HG03575 (cell line): ENCODE data around the gene AP1S1.

Source experiments
- ATAC-seq: cut with Tn5 transposase; IDR thresholded peaks from one replicate; pipeline ENCODE4 v1.9.1; 2021; ENCODE audit not compliant: unreplicated experiment, insufficient number of reproducible peaks, low FRiP score; ENCODE audit errors: extremely low read depth

AP1S1 gene

GRCh38 chr7:101167645-101168411, 13.6 kb downstream of the AP1S1 start:
- ATAC-seq = no peak

GRCh38 chr7:101168412-101169049, 14.3 kb downstream of the AP1S1 start:
- no peak for ATAC-seq

GRCh38 chr7:101169110-101169837, 15.0 kb downstream of the AP1S1 start:
- no peak for ATAC-seq

- no peak for ATAC-seq
These were observed 15.7 kb downstream of the AP1S1 start for GRCh38 chr7:101169838-101170551.

GRCh38 chr7:101170617-101171441, 16.6 kb downstream of the AP1S1 start:
- no peak for ATAC-seq

GRCh38 chr7:101171442-101171837, 17.2 kb downstream of the AP1S1 start:
- ATAC-seq = no peak

- ATAC-seq = no peak
These were observed 18.0 kb downstream of the AP1S1 start for GRCh38 chr7:101172005-101172853.

- ATAC-seq = no peak
These were observed 18.8 kb downstream of the AP1S1 start for GRCh38 chr7:101172854-101173751.

GRCh38 chr7:101173752-101174244, 19.5 kb downstream of the AP1S1 start:
- ATAC-seq = no peak

- no peak for ATAC-seq
These were observed 20.1 kb downstream of the AP1S1 start for GRCh38 chr7:101174322-101174854.

GRCh38 chr7:101175664-101176063, 21.4 kb downstream of the AP1S1 start:
- no peak for ATAC-seq

GRCh38 chr7:101177644-101178043, 23.4 kb downstream of the AP1S1 start:
- ATAC-seq = no peak

GRCh38 chr7:101179117-101179516, 24.8 kb downstream of the AP1S1 start:
- no peak for ATAC-seq

GRCh38 chr7:101179713-101180112, 25.4 kb downstream of the AP1S1 start:
- no peak for ATAC-seq

GRCh38 chr7:101180130-101180755, 26.0 kb downstream of the AP1S1 start, which contains the start of gene NAT16:
Gene NAT16 (minus strand): TSS chr7:101180293. CDS start chr7:101174807, 5,486 bp downstream.
- no peak for ATAC-seq
